Measurements from ENCODE around the gene NUMB.

Gene NUMB

GRCh38 chr14:73261075-73261474, 197.3 kb downstream of the NUMB start:
- DNase-seq (ENCODE audit: low read depth), result no peak

- no peak for DNase-seq (ENCODE audit: low read depth)
These were observed 197.8 kb downstream of the NUMB start for GRCh38 chr14:73260574-73260973.

DNA sequence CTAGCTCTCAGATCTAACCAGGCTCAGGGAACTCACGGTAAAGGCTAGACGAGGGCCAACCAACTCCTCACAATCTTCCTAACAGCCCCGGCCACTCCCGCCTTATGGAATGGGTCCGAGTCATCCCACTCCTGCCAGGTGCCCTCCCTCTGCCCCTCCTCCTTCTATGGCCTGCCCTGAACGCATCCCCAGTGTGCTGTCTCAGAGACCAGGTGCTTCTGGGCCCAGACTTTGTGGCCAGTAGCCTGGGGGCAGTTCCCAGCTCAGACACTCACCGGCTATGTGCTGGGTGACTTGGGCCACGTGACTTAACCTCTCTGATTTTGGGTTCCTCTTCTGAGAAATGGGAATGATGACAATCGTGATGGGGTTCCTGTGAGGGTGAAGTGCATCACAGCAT, 198.5 kb downstream of the NUMB start:
- DNase-seq (ENCODE audit: low read depth), result no peak

- no peak for DNase-seq (ENCODE audit: low read depth)
These were observed 199.3 kb downstream of the NUMB start for GRCh38 chr14:73258845-73259611.

- DNase-seq (ENCODE audit: low read depth), result no peak
These were observed 200.3 kb downstream of the NUMB start for GRCh38 chr14:73258076-73258475.

- no peak for DNase-seq (ENCODE audit: low read depth)
These were observed 202.6 kb downstream of the NUMB start for GRCh38 chr14:73255693-73256225.

GRCh38 chr14:73255005-73255400, 203.3 kb downstream of the NUMB start:
- no peak for DNase-seq (ENCODE audit: low read depth)

DNA sequence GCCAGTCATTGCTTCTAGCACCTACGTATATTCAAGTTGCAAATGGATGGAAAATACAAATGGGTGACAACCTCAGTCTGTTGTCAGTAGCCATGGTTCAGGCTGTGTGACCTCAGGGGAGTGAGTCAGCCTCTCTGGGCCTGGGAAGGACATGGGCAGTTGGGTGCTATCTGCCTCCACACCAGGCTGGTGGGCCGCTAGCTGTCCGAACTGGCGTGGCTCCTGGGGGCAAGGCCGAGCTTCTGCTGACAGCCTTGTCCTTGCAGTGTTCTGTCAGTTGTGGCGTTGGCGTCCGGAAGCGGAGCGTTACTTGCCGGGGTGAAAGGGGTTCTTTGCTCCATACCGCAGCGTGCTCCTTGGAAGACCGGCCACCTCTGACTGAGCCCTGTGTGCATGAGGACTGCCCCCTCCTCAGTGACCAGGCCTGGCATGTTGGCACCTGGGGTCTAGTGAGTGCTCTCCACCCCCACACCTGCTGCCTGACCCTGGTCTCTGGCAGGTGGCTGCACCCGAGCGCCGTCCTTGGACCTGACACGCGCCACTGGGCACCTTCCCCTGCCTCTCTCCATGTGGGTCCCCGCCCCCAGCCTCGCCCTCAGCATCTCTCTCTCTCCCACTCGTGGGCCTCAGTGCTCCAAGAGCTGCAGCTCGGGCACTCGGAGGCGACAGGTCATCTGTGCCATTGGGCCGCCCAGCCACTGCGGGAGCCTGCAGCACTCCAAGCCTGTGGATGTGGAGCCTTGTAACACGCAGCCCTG, 203.9 kb downstream of the NUMB start:
- DNase-seq (ENCODE audit: low read depth), result no peak

DNA sequence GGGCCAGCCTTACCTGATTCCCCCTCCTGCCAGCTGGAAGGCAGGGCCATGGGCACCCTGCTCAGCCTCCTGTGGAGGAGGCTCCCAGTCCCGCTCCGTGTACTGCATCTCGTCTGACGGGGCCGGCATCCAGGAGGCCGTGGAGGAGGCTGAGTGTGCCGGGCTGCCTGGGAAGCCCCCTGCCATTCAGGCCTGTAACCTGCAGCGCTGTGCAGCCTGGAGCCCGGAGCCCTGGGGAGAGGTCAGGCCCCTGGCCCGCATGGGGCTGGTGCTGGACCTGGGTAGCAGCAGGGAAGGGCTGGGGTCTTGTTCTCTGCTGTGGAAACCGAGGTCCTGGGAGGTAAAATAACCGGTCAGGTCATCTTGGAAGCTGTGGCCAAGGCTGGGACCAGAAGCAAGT, 204.6 kb downstream of the NUMB start:
- no peak for DNase-seq (ENCODE audit: low read depth)

GRCh38 chr14:73253323-73253610, 205.1 kb downstream of the NUMB start:
- DNase-seq (ENCODE audit: low read depth), result no peak

- no peak for DNase-seq (ENCODE audit: low read depth)
These were observed 205.6 kb downstream of the NUMB start for GRCh38 chr14:73252491-73253322.

- DNase-seq (ENCODE audit: low read depth), result no peak
These were observed 206.7 kb downstream of the NUMB start for GRCh38 chr14:73251516-73252215.

- no peak for DNase-seq (ENCODE audit: low read depth)
These were observed 207.4 kb downstream of the NUMB start for GRCh38 chr14:73250781-73251500.

GRCh38 chr14:73250317-73250713, 208.0 kb downstream of the NUMB start:
- DNase-seq (ENCODE audit: low read depth), result no peak

DNA sequence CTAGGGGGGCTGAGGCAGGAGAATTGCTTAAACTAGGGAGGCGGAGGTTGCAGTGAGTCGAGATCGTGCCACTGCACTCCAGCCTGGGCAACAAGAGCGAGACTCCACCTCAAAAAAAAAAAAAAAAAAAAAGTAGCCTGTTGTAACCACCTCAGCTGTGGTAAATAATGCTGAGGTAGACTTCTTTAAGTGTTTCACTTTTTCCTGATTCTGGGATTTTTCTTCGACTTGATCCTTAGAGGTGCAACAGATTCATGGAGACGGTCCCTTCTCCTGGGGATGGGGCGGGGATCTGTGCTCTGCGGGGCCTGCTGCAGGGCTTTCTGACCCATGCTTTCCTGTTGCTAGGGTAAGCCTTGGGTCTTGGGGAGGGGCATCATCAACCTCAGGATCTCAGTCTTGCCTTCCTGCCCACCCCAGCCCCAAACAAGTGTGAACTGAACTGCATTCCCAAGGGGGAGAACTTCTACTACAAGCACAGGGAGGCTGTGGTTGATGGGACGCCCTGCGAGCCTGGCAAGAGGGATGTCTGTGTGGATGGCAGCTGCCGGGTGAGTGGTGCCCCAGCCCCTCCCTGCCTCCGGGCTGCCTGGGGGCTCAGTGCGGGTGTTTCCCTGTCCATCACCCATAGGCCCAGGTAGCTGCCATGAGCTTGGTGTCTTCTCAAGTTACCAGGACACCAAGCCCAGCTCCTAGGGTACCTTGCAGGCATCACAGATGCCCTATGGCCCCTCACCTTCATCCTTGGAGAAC, 208.6 kb downstream of the NUMB start:
- no peak for DNase-seq (ENCODE audit: low read depth)

- DNase-seq (ENCODE audit: low read depth), result no peak
These were observed 209.2 kb downstream of the NUMB start for GRCh38 chr14:73249108-73249507.

- DNase-seq (ENCODE audit: low read depth), result no peak
These were observed 210.1 kb downstream of the NUMB start for GRCh38 chr14:73248108-73248868.

DNA sequence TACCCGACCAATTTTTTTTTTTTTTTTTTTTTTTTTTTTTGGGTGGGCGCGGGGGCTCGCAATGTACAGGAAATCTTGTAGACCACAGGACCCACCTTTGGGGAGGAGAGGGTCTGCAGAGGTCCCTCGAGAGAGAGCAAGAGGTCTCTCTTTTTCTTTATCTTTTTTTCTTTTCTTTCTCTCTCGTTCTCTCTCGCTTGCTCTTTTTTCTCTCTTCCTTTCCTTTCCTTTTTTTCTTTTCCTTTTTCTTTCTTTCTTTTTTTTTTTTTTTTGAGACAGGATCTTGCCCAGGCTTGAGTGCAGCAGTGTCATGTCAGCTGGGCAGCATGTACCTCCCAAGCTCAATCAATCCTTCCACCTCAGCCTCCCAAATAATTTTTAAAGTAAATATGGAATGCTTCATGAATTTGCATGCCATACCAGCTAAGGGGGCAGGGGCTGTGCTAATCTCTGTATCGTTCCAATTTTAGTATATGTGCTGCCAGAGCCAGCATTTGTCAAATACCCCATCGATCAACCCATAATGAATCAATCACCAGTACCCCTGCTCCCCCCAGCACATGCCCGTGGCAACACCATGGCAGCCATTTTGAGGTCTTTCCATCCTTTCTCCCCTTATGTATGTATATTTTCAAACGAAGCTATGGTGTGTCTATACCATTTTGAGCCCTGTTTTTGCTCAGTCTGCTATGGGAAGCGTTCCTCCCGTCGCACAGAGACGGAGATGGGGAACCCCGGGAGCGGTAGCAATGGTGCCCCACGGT, 211.8 kb downstream of the NUMB start:
- DNase-seq (ENCODE audit: low read depth), result no peak

All from stimulated activated CD8-positive, alpha-beta memory T cell treated with anti-CD3 and anti-CD28 coated beads, Interleukin-12 subunit alpha, Interleukin-12 subunit beta, amount 100 ng/mL, for 4 hours (primary cell).